ENCODE results near the gene ZNF599.
"Not testable (repeated sequence)": the region's sequence is repeated elsewhere in the genome, so short reads cannot be mapped to it uniquely, and the experiment has no call there.

Gene ZNF599

GRCh38 chr19:34772697-34773554, at the start of gene ZNF599:
ZNF599 (minus strand) TSS chr19:34773215; CDS start chr19:34772841, 374 bp downstream.
- no peak for DNase-seq

- no peak for DNase-seq
Measured at GRCh38 chr19:34818270-34818669, 45.3 kb upstream of the ZNF599 start.

GRCh38 chr19:34816708-34817107, 43.7 kb upstream of the ZNF599 start:
- no peak for DNase-seq

GRCh38 chr19:34808566-34808965, 35.6 kb upstream of the ZNF599 start:
- no peak for DNase-seq

GRCh38 chr19:34806976-34807860, 34.2 kb upstream of the ZNF599 start:
- DNase-seq = no peak

- DNase-seq = no peak
Measured at GRCh38 chr19:34804115-34804514, 31.1 kb upstream of the ZNF599 start.

- DNase-seq = not testable (repeated sequence)
Measured at GRCh38 chr19:34796953-34797352, 23.9 kb upstream of the ZNF599 start.

- no peak for DNase-seq
Measured at GRCh38 chr19:34794066-34794960, 21.3 kb upstream of the ZNF599 start.

GRCh38 chr19:34793565-34793964, 20.6 kb upstream of the ZNF599 start:
- DNase-seq = no peak

- no peak for DNase-seq
Measured at GRCh38 chr19:34788074-34788473, 15.1 kb upstream of the ZNF599 start.

- no peak for DNase-seq
Measured at GRCh38 chr19:34787059-34787824, 14.2 kb upstream of the ZNF599 start.

GRCh38 chr19:34786236-34786635, 13.2 kb upstream of the ZNF599 start:
- DNase-seq = no peak

GRCh38 chr19:34779652-34780051, 6.6 kb upstream of the ZNF599 start:
- no peak for DNase-seq

GRCh38 chr19:34778342-34778741, 5.3 kb upstream of the ZNF599 start:
- DNase-seq = no peak

- DNase-seq = no peak
Measured at GRCh38 chr19:34774857-34775256, 1.8 kb upstream of the ZNF599 start.

- no peak for DNase-seq
Measured at GRCh38 chr19:34773555-34773864, 495 bp upstream of the ZNF599 start.

- no peak for DNase-seq
Measured at GRCh38 chr19:34767951-34768350, 5.1 kb downstream of the ZNF599 start.

- DNase-seq = no peak
Measured at GRCh38 chr19:34766386-34766785, 6.6 kb downstream of the ZNF599 start.

- no peak for DNase-seq
Measured at GRCh38 chr19:34759218-34759917, 13.6 kb downstream of the ZNF599 start.

GRCh38 chr19:34757441-34757840, 15.6 kb downstream of the ZNF599 start:
- no peak for DNase-seq

GRCh38 chr19:34744896-34745690, 27.9 kb downstream of the ZNF599 start:
- no peak for DNase-seq
